HG03558 (cell line): ENCODE measurements around the gene COPG1.

Experiments
- ATAC-seq: cut with Tn5 transposase; IDR thresholded peaks from one replicate; pipeline ENCODE4 v1.9.1; 2021; ENCODE audit warnings: moderate number of reproducible peaks; ENCODE audit not compliant: unreplicated experiment; ENCODE audit errors: extremely low read depth

Gene COPG1

GRCh38 chr3:129326595-129326994 is 77.2 kb downstream of the COPG1 start:
- ATAC-seq: no peak
